ENCODE measurements around the gene ZSWIM6. TPM values are rescaled to one million over a fixed set of nuclear protein-coding genes. Genes with fewer than 3 reads are reported as not detected.

The ZSWIM6 gene
- total RNA-seq, 2 donors from 2014 or later = 10.6 to 18.8 TPM

DNA sequence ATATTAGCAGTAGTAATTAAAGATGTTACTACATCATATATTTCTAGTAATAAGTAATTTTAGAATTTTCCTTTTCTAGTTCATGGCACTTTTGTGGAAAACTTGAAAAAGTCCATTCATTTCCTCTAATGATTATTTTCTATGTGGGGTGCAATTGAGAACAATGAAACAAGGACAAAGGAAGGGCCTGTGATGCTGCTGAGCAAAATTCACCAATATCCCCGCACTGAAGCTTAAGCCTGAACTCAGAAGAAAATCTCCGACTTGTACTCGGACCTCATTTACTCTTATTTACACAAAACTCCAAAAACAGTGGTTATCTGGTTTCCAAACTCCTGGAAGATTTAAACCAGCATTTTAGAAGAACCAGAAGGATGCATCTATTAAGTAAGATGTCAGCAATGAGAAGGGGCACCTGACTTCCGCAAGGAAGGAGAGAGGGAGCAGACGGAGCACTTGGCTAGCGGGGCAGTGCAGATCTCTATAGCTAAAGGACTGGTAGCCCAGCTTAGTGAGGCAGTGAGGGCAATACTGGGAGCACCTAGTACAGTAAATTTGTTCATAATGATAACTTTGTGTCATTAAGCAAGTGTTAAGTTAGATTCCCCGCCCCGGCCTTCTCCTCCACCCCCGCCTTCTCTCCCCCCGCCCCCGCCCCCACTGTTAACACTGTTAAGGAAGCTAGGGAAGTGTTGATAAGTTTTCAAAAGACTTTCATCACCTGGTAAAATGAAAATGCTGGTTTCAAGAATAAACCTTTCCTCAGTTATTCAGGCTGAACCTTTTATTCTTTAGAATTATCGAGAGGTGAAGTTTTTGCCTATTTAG lies 123.3 kb downstream of the ZSWIM6 start:
- no peak for ATAC-seq (ENCODE audit: insufficient number of reproducible peaks, low FRiP score, low read depth)
- no peak for DNase-seq (ENCODE audit: low spot score)
- H3K4me3 ChIP-seq = no peak overlapping the region
- no peaks in the 10 kb centered on the region for H3K36me3 ChIP-seq
- no peaks in the 10 kb centered on the region for H3K27me3 ChIP-seq (replicated peaks; ENCODE audit: insufficient read depth)
- no peaks in the 10 kb centered on the region for H3K9me3 ChIP-seq
- TF ChIP-seq, protein P1, sequence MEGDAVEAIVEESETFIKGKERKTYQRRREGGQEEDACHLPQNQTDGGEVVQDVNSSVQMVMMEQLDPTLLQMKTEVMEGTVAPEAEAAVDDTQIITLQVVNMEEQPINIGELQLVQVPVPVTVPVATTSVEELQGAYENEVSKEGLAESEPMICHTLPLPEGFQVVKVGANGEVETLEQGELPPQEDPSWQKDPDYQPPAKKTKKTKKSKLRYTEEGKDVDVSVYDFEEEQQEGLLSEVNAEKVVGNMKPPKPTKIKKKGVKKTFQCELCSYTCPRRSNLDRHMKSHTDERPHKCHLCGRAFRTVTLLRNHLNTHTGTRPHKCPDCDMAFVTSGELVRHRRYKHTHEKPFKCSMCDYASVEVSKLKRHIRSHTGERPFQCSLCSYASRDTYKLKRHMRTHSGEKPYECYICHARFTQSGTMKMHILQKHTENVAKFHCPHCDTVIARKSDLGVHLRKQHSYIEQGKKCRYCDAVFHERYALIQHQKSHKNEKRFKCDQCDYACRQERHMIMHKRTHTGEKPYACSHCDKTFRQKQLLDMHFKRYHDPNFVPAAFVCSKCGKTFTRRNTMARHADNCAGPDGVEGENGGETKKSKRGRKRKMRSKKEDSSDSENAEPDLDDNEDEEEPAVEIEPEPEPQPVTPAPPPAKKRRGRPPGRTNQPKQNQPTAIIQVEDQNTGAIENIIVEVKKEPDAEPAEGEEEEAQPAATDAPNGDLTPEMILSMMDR (IDR thresholded peaks at IDR 0.05) = no peak
- no peak overlapping the region for H3K27ac ChIP-seq
- H3K4me1 ChIP-seq (ENCODE audit: control insufficient read depth in 1 of 2, low read depth in 2 of 2) = peaks cover 15 to 28% of the 10 kb centered on the region in 2 donors

DNA sequence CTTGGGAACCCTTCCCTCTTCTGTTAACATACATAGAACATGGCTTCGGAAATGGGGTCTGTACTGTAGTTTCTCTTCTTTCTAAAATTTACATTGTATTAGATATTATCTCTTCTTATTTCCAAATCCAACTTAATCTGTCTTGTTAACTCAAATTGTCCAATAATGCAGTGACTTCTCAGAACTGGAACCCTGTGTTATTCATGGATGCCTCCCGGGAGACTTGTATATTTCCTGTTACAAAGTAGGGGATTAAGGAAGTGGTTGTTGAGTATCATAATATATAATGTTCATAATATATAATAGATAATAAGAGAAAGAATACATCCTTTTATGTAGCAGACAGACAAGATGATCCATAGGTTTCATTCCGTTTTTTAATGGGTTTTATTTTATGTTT lies 128.4 kb downstream of the ZSWIM6 start:
- H3K4me3 ChIP-seq = no peak overlapping the region
- no peaks in the 10 kb centered on the region for H3K9me3 ChIP-seq
- ATAC-seq (ENCODE audit: insufficient number of reproducible peaks, low FRiP score, low read depth) (no peak), DNase-seq (ENCODE audit: low spot score) (no peak)
- H3K36me3 ChIP-seq = no peaks in the 10 kb centered on the region
- H3K27ac ChIP-seq = no peak overlapping the region
- no peaks in the 10 kb centered on the region for H3K27me3 ChIP-seq (replicated peaks; ENCODE audit: insufficient read depth)
- TF ChIP-seq, protein P1 (IDR thresholded peaks at IDR 0.05) = no peak
- peaks cover 22 to 29% of the 10 kb centered on the region in 2 donors for H3K4me1 ChIP-seq (ENCODE audit: control insufficient read depth in 1 of 2, low read depth in 2 of 2)

GRCh38 chr5:61461417-61461816 lies 129.4 kb downstream of the ZSWIM6 start:
- Histone ChIP-seq H3K27ac (no peak overlapping the region), H3K36me3 (no peaks in the 10 kb centered on the region), H3K4me1 (ENCODE audit: control insufficient read depth in 1 of 2, low read depth in 2 of 2) (peaks cover 22 to 29% of the 10 kb centered on the region in 2 donors), H3K27me3 (replicated peaks; ENCODE audit: insufficient read depth) (no peaks in the 10 kb centered on the region), H3K9me3 (no peaks in the 10 kb centered on the region), H3K4me3 (no peak overlapping the region)
- ATAC-seq (ENCODE audit: insufficient number of reproducible peaks, low FRiP score, low read depth) = no peak
- TF ChIP-seq, protein P1 (IDR thresholded peaks at IDR 0.05) = no peak
- DNase-seq (ENCODE audit: low spot score) = no peak

- H3K4me1 ChIP-seq (ENCODE audit: control insufficient read depth in 1 of 2, low read depth in 2 of 2) = peaks cover 22 to 29% of the 10 kb centered on the region in 2 donors
Observed at GRCh38 chr5:61461926-61462325, 129.9 kb downstream of the ZSWIM6 start.

GRCh38 chr5:61463596-61463995 lies 131.5 kb downstream of the ZSWIM6 start:
- no peaks in the 10 kb centered on the region for H3K36me3 ChIP-seq
- TF ChIP-seq, protein P1 (IDR thresholded peaks at IDR 0.05) = no peak
- ATAC-seq (ENCODE audit: insufficient number of reproducible peaks, low FRiP score, low read depth) (no peak), DNase-seq (ENCODE audit: low spot score) (no peak)
- no peak overlapping the region for H3K4me3 ChIP-seq
- H3K27ac ChIP-seq = no peak overlapping the region
- peaks cover 25 to 29% of the 10 kb centered on the region in 2 donors for H3K4me1 ChIP-seq (ENCODE audit: control insufficient read depth in 1 of 2, low read depth in 2 of 2)
- no peaks in the 10 kb centered on the region for H3K9me3 ChIP-seq
- no peaks in the 10 kb centered on the region for H3K27me3 ChIP-seq (replicated peaks; ENCODE audit: insufficient read depth)

More at GRCh38 chr5:61461926-61462325, 129.9 kb downstream of the ZSWIM6 start:
- no peaks in the 10 kb centered on the region for H3K27me3 ChIP-seq (replicated peaks; ENCODE audit: insufficient read depth)
- no peak overlapping the region for H3K4me3 ChIP-seq
- TF ChIP-seq, protein P1 (IDR thresholded peaks at IDR 0.05) = no peak
- H3K27ac ChIP-seq = no peak overlapping the region
- no peaks in the 10 kb centered on the region for H3K9me3 ChIP-seq
- H3K36me3 ChIP-seq = no peaks in the 10 kb centered on the region
- ATAC-seq (ENCODE audit: insufficient number of reproducible peaks, low FRiP score, low read depth) (no peak), DNase-seq (ENCODE audit: low spot score) (no peak)

Measured in thoracic aorta (tissue), 2 donors.